ENCODE measurements around the gene PTGFR.

PTGFR gene

DNA sequence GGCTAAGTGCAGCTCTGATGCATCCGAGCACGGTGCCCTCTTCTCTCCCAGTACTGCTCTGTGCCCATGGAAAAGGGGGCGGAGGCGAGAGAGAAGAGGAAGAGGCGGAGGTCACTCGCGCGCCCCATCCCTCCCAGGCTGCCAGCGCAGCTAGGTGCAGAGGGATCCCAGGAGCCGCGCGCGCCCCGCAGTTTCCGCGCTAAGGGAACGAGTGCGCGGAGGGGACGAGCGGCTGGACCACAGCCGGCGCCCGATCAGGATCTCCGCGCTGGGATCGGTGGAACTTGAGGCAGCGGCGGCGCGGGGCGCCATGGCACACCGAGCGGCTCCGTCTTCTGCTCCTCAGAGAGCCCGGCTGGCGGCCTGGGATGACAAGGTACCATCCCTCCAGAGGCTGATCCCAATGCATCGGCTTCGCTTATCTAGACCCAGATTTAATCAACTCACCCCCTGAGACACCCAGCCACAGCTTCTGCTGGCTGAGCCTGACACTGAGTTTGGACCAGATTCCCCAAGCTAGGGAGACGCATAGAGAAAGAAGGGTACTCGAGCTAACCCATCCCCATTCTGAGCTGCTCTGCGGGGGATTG is at the start of gene PTGFR:
Gene PTGFR (plus strand): TSS at position 114 of the 590 bp plus-strand sequence. CDS start 1,770 bp downstream, outside the sequence.
- TF ChIP-seq, protein P1, sequence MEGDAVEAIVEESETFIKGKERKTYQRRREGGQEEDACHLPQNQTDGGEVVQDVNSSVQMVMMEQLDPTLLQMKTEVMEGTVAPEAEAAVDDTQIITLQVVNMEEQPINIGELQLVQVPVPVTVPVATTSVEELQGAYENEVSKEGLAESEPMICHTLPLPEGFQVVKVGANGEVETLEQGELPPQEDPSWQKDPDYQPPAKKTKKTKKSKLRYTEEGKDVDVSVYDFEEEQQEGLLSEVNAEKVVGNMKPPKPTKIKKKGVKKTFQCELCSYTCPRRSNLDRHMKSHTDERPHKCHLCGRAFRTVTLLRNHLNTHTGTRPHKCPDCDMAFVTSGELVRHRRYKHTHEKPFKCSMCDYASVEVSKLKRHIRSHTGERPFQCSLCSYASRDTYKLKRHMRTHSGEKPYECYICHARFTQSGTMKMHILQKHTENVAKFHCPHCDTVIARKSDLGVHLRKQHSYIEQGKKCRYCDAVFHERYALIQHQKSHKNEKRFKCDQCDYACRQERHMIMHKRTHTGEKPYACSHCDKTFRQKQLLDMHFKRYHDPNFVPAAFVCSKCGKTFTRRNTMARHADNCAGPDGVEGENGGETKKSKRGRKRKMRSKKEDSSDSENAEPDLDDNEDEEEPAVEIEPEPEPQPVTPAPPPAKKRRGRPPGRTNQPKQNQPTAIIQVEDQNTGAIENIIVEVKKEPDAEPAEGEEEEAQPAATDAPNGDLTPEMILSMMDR (conservative IDR thresholded peaks at IDR 0.05) = no peak
- H3K27ac ChIP-seq = peak within 1 kb of the TSS; percentile 85

DNA sequence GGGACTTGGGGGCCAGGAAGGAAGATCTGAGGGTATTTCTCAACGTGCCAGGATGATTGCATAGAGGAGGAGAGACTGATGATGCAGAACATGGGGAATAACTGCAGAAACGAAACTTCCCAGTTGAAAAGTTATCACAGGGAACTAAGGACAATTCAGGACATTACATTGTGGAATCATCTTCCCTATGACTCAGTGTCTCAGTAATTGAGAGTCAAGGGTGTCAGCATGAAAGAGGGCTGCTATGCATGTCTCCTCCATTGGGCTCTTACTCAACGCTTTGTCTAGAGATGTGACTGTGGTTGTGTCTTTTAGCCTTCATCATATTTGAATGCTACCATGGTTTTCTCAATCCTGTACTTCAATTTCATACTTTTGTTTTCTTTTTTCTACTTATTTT is 48.9 kb upstream of the PTGFR start:
- TF ChIP-seq, protein P1 (conservative IDR thresholded peaks at IDR 0.05) = no peak
- H3K27ac ChIP-seq = no peak overlapping the region

DNA sequence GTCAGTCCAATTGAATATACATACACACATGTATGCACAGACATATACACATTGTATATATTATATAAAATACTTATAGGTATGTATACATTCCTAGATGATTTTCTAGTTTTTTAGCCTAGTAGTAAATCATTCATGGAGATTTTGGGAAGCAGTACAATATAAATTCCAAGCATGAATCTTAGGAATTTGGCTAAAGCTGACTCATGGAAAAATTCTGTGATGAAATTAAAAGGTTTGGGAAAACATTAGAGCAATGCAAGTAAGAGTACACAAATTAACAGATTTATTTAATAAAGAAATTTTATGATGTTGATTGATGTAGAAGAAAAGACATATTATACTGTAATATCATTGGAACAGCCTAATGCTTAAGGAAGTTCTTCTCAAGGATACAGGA is 43.7 kb upstream of the PTGFR start:
- no peak overlapping the region for H3K27ac ChIP-seq
- TF ChIP-seq, protein P1 (conservative IDR thresholded peaks at IDR 0.05) = no peak

GRCh38 chr1:78464449-78464891 is 26.3 kb upstream of the PTGFR start:
- TF ChIP-seq, protein P1 (conservative IDR thresholded peaks at IDR 0.05) = no peak
- H3K27ac ChIP-seq = no peak overlapping the region

- H3K27ac ChIP-seq = no peak overlapping the region
- TF ChIP-seq, protein P1 (conservative IDR thresholded peaks at IDR 0.05) = no peak
Observed at GRCh38 chr1:78465143-78465542, 25.6 kb upstream of the PTGFR start.

GRCh38 chr1:78468521-78468920 is 22.3 kb upstream of the PTGFR start:
- TF ChIP-seq, protein P1 (conservative IDR thresholded peaks at IDR 0.05) = no peak
- no peak overlapping the region for H3K27ac ChIP-seq

GRCh38 chr1:78469576-78469975 is 21.2 kb upstream of the PTGFR start:
- TF ChIP-seq, protein P1 (conservative IDR thresholded peaks at IDR 0.05) = no peak
- no peak overlapping the region for H3K27ac ChIP-seq
